ENCODE measurements around the gene PPL. TPM values are rescaled to one million over a fixed set of nuclear protein-coding genes. Genes with fewer than 3 reads are reported as not detected.
A peak's percentile ranks its signal among the peaks of the same experiment; 100 is the strongest.

The PPL gene
- polyA plus RNA-seq, 3 donors = 27.0 to 31.7 (median 29.7) TPM

- no peak for DNase-seq (ENCODE audit: low read depth in 3 of 3, low spot score in 2 of 3)
Measured at GRCh38 chr16:4891097-4891885, 45.7 kb downstream of the PPL start.

GRCh38 chr16:4890686-4891085, 46.3 kb downstream of the PPL start:
- DNase-seq (ENCODE audit: low read depth in 3 of 3, low spot score in 2 of 3) = no peak

- no peak for DNase-seq (ENCODE audit: low read depth in 3 of 3, low spot score in 2 of 3)
Measured at GRCh38 chr16:4890026-4890425, 46.9 kb downstream of the PPL start.

GRCh38 chr16:4888428-4889135, 48.4 kb downstream of the PPL start:
- DNase-seq (ENCODE audit: low read depth in 3 of 3, low spot score in 2 of 3) = no peak

- DNase-seq (ENCODE audit: low read depth in 3 of 3, low spot score in 2 of 3) = no peak
Measured at GRCh38 chr16:4886151-4886550, 50.8 kb downstream of the PPL start.

- no peak for DNase-seq (ENCODE audit: low read depth in 3 of 3, low spot score in 2 of 3)
Measured at GRCh38 chr16:4884972-4885874, 51.7 kb downstream of the PPL start.

- no peak for DNase-seq (ENCODE audit: low read depth in 3 of 3, low spot score in 2 of 3)
Measured at GRCh38 chr16:4884209-4884608, 52.7 kb downstream of the PPL start.

- DNase-seq (ENCODE audit: low read depth in 3 of 3, low spot score in 2 of 3) = no peak
Measured at GRCh38 chr16:4883501-4883900, 53.4 kb downstream of the PPL start.

GRCh38 chr16:4882633-4883285, 54.2 kb downstream of the PPL start:
- DNase-seq (ENCODE audit: low read depth in 3 of 3, low spot score in 2 of 3) = peak in 1 of 3 donors; percentile 15

- peak in 1 of 3 donors; percentile 45 for DNase-seq (ENCODE audit: low read depth in 3 of 3, low spot score in 2 of 3)
Measured at GRCh38 chr16:4882000-4882632, 54.8 kb downstream of the PPL start.

GRCh38 chr16:4880006-4880580, 56.9 kb downstream of the PPL start:
- DNase-seq (ENCODE audit: low read depth in 3 of 3, low spot score in 2 of 3) = no peak

- no peak for DNase-seq (ENCODE audit: low read depth in 3 of 3, low spot score in 2 of 3)
Measured at GRCh38 chr16:4879049-4879448, 57.9 kb downstream of the PPL start.

- DNase-seq (ENCODE audit: low read depth in 3 of 3, low spot score in 2 of 3) = no peak
Measured at GRCh38 chr16:4877380-4877685, 59.6 kb downstream of the PPL start.

- no peak for DNase-seq (ENCODE audit: low read depth in 3 of 3, low spot score in 2 of 3)
Measured at GRCh38 chr16:4876646-4877379, 60.1 kb downstream of the PPL start.

- DNase-seq (ENCODE audit: low read depth in 3 of 3, low spot score in 2 of 3) = no peak
Measured at GRCh38 chr16:4874666-4875065, 62.3 kb downstream of the PPL start.

GRCh38 chr16:4873091-4873490, 63.9 kb downstream of the PPL start:
- DNase-seq (ENCODE audit: low read depth in 3 of 3, low spot score in 2 of 3) = no peak

GRCh38 chr16:4871071-4871470, 65.9 kb downstream of the PPL start:
- no peak for DNase-seq (ENCODE audit: low read depth in 3 of 3, low spot score in 2 of 3)

- no peak for DNase-seq (ENCODE audit: low read depth in 3 of 3, low spot score in 2 of 3)
Measured at GRCh38 chr16:4870138-4870671, 66.7 kb downstream of the PPL start.
